ENCODE data around the gene ELOVL5.

ELOVL5 gene

DNA sequence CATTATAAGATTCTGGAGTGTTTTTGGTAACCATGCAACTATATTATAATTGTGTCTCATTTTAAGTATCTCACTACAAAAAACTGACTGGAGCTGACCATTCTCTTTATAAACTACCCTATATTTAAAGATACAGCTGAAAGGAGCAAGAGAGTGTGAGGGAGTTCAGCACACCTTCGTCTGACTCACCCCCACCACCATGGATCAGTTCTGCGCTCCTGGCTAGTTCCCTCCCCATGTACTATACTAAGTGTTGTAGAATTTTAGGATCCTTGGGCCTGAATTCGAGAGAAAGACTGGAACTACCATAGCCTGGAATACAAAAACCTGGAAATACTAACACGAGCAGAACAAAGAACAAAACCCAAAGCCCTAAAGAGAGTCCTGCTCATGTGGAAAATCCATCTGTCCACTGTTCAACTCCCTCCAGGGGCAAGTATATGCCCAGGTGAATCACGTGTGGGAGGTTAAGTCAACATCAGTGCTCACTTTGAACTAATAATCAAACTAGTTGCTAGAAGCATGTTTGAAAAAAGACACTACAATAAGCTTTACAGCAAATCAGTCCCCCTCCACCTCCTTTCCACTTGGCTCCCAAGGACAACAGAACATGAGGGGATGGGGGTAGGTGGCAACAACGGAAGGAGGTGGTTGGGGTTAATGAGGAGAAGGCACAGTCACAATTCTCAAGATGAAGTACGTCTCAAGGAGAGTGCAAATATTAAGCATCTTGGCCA is 46.8 kb downstream of the ELOVL5 start:
- DNase-seq = no peak

DNA sequence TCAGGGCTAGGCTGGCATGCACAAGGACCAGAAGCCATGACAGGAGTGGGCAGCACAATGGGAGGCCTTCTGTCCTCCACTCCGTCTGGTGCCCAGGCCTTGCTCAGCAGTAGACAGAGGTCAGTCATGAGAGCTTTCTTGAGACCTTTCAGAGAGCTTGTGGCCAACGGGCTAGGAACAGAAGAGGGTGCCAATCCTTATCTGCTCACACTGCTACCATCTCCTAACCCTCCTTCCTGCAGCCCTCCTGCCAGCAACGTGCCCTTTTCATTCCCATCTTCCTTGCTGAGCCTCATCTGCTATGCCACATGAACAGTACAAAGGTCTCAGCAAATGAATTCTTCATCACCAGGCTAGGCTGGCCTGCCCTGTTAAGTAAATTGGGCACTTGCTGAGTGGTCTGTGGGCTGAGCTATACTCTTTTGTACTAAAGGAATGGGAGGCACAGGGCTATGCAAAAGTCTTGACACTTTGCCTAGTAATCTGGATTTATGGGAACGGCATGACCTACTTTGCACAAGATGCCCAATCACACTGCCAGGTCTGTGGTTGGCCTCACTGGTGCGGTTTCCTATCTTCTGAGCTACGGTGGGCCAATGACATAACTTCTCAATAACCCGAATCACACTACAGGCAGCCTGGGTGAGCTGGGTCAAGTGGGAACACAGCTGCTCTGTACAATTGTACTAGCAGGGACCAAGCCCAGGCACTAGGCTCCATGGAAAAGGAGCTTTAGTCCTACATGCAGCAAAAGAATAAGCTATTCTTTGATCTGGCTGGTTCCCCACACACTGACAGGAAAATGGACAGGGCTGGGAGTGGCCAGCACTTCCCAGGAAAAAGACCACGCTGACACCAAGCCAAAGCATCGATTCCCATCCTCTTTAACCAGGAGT is 47.8 kb downstream of the ELOVL5 start:
- no peak for DNase-seq

DNA sequence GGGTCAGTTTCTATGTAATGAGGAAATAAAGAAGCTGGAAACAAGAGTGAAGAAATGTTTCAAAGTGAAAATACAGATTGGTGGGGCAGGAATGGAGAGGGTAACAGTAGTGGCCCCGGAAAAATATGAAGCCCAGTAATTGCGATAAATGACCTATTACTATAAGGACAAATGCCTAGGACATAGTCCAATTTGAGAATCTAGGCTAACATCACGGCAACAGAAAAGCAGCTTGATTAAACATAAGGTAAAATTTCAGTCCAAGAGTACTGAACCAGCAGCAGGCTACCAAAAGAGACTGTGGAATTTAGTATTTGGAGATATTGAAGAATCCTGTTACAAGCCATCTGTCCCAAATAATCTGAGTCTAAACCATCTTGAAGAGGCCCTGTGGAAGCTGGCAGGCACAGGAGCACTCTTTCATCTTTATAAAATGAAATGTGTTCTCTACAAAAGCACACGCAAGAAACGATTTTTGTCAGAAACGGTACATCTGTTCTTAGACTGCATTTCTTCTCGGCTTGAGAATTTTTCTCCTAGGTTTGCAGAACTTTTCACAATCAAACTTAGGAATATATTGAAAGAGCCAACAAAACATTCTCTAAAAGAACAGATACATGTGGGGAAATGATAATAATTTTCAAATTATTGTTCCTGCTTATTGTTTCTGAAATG is 49.3 kb downstream of the ELOVL5 start:
- no peak for DNase-seq

DNA sequence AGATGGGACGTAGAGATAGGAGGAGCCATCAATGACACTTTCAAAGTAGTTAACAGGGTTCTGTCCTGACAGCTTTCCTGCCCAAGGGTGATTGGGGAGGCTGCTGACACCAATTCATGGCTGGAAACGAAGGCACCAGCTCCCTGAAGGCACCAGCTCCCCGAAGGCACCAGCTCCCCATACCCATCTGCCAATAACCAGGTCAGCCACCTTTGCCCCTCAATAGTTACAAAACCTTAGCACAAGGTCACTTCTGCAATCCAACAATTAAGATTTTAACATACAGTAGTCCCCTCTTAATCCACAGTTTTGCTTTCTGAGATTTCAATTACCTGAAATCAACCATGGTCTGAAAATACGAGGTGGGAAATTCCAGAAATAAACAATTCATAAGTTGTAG is 51.7 kb downstream of the ELOVL5 start:
- no peak for DNase-seq

DNA sequence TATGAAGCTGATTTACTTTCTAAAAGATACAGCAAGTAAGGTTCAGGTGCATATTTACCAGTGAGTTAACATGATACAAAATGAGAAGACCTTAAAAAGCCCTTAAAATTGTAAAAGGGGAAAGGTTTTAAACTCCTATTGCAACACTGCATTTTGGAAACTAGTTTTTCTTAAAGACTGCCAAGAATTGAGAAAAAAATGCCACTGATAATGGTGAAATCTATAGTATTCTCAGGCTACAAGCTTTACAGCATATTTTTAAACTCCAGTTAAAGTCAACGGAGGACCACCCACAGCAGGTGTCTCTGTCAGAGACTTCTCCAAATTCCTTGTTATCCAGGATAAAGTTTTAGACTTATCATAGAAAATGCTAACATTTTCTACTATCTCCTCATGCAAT is 53.6 kb downstream of the ELOVL5 start:
- DNase-seq = no peak

DNA sequence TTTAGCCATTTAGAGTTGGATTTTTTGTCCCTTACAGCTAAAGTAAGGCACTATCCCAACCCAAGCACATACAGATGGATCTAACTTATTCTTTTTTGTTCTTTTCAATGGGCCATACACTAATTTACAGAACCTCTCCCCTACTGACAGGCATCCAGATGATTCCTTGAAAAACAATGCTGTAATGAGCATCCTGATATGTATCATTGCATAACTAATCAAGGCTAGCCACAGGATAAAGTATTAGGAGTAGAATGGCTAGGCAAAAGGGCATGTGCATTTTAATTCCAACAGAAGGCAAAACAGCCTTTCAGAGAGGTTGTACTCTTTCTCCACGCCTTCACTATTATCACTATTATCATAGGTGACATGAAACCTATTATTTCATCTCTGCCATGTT is 54.1 kb downstream of the ELOVL5 start:
- no peak for DNase-seq

DNA sequence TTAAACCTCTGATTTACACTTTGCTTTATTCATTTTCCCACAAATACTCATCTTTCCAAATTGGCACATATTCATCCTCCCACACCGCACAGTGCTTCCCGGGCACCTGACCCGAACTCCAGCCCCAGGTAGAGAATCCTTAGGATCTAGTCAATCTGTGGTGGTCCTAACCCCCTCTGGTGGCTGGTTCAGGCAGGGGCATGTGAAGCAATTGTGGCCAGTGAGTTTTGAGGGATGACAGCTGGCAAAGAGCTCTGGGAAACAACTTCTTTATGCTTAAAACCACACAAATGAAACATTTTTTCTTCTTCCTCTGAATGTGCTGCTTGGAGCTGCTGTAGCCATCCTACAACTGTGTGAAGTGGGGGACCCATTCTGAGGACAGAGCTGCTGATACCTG is 54.7 kb downstream of the ELOVL5 start:
- no peak for DNase-seq

DNA sequence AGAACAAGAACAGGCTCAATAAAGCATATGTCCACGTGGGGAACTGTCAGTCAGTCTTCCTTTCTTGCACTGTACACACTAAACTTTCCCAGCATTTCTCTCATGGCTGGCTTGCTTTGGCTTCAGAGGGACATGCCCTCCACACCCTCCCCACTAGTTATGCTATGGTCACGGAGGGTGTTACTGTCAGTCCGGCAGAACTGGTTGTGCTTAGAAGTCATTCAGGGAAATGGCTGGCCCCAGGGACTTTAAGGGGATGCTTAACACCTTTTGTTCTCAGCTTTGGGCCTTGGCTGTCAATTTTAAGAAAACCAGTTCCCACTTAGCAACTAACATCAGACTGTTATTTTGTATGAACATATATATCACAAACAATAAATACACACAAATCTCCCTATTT is 55.1 kb downstream of the ELOVL5 start:
- no peak for DNase-seq

DNA sequence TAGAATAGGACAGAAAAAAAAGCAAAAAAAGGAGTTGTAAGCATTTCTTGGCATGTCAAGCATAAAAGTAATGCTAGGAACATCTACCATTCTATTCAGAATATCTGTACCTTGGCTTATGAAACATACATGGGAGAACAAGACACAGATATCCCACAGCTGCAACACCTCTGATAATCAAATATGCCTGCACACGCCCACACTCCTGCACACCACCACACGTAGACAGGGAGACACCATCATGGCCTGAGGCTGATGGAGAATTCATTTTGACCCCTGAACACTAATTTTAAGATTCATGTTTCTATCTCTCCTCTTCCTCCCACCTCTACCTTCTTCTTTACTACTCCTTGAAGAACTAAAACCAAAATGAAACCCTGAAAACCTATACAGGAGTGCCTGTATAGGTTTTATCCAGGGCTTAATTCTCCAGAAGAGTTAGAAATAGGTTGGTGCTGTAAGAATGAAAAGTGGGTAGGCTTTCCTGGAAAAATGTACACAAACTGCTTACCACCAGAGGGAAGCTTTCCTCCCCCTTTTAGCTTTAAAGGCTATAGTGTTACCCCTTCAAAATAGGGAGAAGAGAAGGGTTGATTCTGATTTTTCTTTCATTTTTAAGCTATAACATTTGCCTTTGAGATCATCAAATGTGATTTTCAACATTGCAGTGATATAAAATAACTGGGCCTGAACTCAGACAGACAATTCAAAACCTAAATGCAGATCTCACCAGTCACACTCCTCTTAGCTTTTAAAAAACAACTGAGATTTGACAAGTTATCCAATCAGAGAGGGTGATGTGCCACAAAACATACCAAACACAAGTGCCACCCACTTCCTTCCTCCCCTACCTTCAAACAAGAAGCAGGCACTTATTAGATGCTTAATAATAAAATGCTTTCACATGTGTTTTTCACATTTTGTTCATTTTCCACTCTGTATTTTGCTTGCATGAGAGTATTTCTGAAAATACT is 57.9 kb downstream of the ELOVL5 start:
- no peak for DNase-seq

DNA sequence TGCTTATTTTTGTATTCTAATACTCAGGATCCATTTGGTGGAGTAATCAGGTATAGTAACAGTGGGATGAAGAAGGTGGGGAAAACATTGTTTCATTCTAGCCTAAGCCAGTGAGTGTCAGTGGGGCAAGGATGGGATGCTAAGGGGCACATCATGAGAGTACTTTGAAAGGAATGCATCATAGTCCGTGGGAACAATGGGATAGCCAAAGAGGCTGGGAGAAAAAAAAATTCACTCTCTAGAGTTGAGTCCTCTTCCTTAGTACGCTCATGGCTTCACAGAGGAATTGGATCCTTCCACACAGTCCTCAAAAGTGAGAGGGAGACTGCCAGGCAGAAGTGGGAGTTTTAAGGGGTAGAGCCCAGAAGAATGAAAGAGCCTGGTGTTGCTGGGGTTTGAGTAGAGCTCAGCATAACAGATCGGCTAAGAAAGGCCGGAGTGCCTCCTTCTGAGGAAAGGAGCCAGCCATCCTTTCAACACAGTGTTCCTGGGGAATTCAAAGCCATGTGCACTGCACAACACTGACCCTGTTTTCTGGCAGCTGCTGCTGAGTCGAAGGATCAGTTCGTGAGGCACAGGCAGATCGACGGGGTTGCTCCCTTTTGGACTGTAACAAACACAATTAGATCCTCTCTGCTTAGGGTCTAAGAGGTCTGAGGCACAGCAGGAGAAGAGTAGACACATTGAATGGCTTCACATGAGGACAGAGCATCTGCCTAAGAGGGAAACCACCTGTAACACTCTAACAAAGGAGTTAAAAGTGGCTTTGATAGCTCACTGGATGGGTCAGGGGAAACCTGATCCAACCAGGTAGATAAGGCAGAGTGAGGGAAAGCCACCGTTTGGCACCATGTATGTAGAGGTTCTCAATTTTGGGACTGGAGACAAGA is 61.2 kb downstream of the ELOVL5 start:
- DNase-seq = no peak

DNA sequence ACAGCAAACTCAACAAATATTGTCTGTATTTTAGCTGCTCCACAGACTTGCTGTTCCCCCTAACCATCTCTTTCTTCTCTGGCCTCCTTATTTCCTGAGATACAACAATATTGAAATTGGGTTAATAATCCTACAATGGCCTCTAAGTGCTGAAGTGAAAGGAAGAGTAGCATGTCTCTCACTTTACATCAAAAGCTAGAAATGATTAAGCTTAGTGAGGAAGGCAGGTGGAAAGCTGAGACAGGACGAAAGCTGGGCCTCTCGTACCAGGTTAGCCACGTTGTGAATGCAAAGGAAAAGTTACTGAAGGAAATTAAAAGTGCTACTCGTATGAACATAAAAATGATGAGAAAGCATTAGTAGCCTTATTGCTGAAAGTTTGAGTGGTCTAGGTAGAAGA is 63.8 kb downstream of the ELOVL5 start:
- DNase-seq = no peak

DNA sequence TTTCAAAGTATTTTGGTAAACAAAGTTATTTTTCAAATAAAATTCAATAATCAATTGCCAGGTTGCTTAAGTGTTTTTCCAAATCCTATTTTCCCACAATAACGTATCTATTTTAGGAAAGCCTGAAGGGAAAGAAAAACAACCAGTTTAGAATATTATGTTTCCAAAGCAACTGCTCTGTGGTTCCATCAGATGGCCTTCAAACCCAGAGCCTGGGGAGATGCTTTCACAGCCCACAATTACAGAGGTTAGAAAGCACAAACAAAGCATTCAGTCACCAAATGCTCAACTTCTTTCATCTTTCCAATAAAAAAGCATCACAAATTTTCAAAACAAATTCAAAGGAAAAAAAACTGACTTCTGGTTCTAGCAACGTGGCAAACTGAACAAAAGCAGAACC is 66.0 kb downstream of the ELOVL5 start:
- no peak for DNase-seq

DNA sequence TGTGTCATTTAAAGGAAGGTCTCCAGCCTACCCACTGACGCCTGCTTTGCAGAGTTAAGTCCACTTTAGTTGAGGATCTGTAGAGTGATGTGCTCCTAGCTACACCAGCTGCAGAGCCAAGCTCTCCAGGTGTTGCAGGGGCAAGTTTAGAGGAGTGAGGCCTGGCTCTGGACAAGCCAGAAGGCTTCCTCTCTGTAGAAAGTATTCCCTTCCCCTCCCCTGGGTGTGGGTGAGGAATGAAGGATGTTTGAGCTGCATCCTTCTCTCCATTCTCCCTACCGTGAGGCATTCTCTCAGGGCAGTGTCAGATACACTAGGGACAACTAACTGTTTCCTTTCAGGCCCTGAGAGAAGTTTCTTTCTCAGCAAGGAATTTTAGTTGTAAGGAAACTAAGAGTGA is 66.5 kb downstream of the ELOVL5 start:
- no peak for DNase-seq

DNA sequence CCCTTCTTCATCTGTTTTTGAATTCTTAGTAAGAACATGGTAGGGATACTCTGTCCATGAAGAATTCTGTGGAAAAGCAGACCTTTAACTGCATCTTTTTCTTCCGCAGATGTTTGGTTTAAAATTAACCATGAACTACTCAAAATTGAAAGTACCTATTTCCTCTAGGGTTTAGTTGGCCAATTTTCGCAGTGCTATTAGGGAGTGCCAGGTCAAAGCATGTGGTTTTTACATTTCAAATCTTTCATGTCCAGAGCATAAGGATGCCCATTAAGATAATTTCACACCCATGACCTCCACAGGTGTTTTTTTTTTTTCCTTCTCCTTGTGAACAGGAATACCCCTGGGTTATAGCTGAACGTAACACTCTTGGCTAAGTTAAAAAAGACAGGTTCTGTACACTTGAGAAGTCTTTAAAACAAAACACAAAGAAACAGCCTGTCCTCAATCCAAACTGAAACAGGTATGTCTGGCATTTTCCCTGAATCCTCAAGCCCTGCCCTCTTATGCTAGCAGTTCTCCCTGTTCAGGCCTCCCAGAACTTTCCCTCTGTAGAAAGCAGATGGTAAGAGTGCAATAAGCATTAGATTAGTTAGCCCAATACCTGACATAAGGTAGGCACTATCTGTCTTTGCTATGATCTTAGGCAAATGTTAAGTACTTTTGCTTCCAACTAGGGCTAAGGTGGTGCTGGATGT is 67.1 kb downstream of the ELOVL5 start:
- no peak for DNase-seq

DNA sequence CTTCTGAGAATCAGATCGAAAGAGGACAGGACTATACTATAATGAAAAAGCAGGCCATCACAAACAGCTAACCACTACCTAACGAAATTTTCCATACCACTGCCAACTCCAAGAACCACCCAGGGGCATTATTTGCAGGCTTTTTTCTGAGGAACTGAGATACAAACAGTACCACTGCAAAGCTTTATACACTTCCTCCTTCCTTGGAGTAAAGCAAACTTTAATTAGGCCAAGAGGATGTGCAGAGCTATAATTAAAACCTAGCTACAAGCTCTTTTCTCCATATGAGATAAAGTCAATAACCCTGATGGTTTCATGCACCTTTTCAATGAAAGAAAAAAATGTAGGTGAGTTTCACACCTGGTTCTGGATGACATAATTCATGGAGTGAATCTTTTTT is 68.5 kb downstream of the ELOVL5 start:
- no peak for DNase-seq

DNA sequence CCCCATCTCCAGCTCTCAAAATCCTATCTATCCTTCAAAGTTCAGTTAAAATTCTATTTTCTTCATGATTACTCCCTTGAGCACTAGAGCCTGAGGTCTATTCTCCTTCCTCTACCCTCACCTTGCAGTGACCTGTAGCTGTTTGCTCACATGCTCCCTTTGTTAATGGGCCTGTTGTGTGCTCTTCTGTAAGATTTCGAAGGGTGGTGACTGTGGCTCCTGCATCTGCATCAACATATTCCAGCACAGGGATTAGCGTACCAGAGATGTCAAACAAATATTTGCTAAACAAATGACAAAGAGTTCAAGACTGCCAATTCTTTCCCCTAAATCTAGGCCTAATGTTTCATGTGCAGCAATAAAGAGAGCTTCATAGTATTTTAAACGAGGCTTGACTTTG is 69.5 kb downstream of the ELOVL5 start:
- DNase-seq = no peak

DNA sequence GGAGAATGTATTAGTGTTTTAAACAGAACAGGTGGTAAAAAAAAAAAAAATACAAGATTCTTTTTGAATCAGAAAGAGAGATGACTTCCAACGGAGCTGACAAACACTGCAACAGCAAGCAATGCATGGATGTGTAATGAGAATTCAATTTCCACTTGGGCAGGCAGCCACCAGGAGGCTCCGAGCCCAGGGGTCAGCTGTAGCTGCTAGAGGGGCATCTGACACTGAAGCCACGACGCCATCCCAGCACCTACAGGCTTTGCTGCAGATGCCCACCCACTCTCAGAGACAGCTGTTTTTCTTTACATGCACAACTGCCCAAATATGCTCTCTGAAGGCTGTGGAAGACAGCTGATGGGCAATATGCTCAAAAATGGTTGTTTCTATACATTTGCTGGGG is 75.4 kb downstream of the ELOVL5 start:
- no peak for DNase-seq

DNA sequence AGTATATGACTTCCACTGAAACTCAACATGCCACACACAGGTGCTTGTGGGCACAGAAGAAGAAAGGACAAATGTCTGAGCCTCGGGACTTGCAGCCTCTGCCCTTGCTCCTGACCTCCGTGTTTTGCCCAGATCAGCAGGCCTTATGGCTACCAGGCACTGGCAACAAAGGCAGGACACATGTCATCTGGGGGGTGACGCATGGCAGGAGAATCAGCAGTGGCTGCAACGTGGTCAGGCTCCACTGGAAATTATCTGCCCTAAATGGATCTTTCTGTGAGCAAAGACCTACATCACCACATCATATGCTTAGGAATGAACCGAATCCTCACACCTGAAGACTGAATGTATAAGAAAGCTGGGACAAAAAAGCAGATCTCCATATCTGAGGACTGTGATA is 78.9 kb downstream of the ELOVL5 start:
- no peak for DNase-seq

DNA sequence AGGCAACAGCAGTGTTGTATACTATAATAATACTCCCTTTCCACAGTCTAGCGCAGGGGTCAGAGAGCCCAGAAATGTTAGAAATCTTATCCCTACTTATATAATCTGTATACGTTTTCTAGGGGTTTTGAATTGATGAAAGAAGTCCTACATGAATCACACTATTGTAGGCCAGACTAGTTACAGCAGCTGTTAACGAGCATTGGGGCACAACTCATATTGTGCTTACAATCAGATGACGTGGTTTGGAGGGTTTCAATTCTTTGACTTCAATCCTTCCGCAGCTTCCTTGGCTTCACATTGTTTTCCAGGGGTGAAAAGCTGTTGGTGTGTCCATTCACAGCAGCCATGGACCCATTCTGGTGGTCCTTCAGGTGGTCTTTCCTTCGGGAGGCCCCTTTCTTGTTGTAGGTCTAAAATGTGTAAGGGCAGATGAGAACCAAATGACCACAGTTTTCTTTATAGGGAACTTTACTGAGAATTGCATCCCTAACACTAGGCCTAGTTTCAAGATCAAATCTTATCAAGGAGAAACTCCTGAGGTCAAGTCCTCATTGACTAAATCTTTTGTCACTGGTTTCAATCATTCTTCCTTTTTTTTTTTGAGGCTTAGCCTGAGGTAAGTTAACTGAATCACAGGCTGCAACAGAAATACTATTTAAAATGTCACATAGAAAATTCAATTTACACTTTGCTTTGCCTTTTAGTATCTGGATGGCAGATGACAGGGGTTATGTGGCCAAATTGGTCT is 79.7 kb downstream of the ELOVL5 start:
- DNase-seq = no peak

DNA sequence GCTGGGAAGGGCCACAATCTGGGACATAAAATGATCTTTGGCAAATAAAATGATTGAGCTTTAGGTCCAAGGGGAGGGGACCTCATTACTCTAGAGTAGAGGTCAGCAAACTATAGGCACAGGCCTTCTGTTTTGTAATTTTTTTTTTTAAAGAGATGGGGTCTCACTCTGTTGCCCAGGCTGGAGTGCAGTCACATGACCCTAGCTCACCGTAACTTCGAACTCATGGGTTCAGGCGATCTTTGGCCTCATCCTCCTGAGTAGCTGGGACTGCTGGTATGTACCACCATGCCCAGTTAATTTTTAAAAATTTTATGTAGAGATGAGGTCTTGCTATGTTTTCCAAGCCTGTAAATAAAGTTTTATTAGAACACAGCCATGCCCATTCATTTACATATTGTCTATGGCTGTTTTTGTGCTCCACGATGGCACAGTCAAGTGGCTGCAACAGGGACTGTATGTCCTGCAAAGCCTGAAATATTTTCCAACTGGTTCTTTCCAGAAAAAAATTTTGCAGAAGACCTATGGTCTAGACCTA is 82.1 kb downstream of the ELOVL5 start:
- DNase-seq = no peak
